SK-N-SH (cell line): ENCODE data around the gene F2RL3. TPM values are rescaled to one million over a fixed set of nuclear protein-coding genes. Genes with fewer than 3 reads are reported as not detected.

ENCODE experiments used
- CTCF ChIA-PET: fragments of 300-600, 350-600 bp; formaldehyde crosslinking; extraction: SDS; loops from one replicate; lab custom pipeline; 2021; lab: Yijun Ruan, JAX
- POLR2A ChIA-PET: fragments of 350-600 bp; sonication (Branson Sonifier 250); formaldehyde crosslinking; extraction: SDS; loops from one replicate; lab custom pipeline; 2020; ENCODE audit warnings: antibody characterized with exemption, inconsistent platforms; lab: Yijun Ruan, JAX
- DNase-seq: peaks from one replicate; pipeline ENCODE4 v3.0.0; 2012
- H2AFZ ChIP-seq: fragments of 200-600 bp; sonication (generic); 2 replicates; pipeline ENCODE4 v1.8.1; 2016; ENCODE audit warnings: antibody characterized with exemption, mild to moderate bottlenecking, low read depth
- H3F3A ChIP-seq: fragments of 200-600 bp; sonication (generic); replicated peaks from 2 replicates; pipeline ENCODE3; 2016; ENCODE audit warnings: antibody characterized with exemption, mild to moderate bottlenecking; ENCODE audit not compliant: insufficient read depth
- H3K27ac ChIP-seq, 2 experiments: fragments of 200-500 bp in 1 of 2; fragments of 200-600 bp in 1 of 2; sonication (Bioruptor generic) in 1 of 2; sonication (generic), shearing (Covaris generic) in 1 of 2; 2 replicates each; pipeline versions ENCODE4 v1.5.1 to v1.6.1; 2014 to 2016; ENCODE audit warnings: low read depth in 2 of 2, inconsistent platforms in 1 of 2, low read length in 1 of 2, mild to moderate bottlenecking in 1 of 2, mixed read lengths in 1 of 2
- H3K27me3 ChIP-seq: fragments of 200-600 bp; sonication (generic), shearing (Covaris generic); 2 replicates; pipeline ENCODE4 v1.6.1; 2016; ENCODE audit warnings: mixed run types; ENCODE audit not compliant: insufficient read depth
- H3K36me3 ChIP-seq, 2 experiments: fragments of 200-500 bp in 1 of 2; fragments of 200-600 bp in 1 of 2; sonication (Bioruptor generic) in 1 of 2; sonication (generic) in 1 of 2; replicated peaks in 1 of 2; 2 replicates each; pipeline versions ENCODE3 to v1.5.1; 2014 to 2016; ENCODE audit warnings: low read length in 1 of 2, mild to moderate bottlenecking in 1 of 2; ENCODE audit not compliant: insufficient read depth in 2 of 2, control insufficient read depth in 1 of 2
- H3K4me1 ChIP-seq, 2 experiments: fragments of 200-500 bp in 1 of 2; fragments of 200-600 bp in 1 of 2; sonication (Bioruptor generic) in 1 of 2; sonication (generic), shearing (Covaris generic) in 1 of 2; 2 replicates each; pipeline versions ENCODE4 v1.5.1 to v1.6.1; 2014 to 2016; ENCODE audit warnings: low read depth in 1 of 2, low read length in 1 of 2, mixed run types in 1 of 2; ENCODE audit not compliant: insufficient read depth in 2 of 2, control insufficient read depth in 1 of 2
- H3K4me2 ChIP-seq: fragments of 200-600 bp; sonication (generic), shearing (Covaris generic); 2 replicates; pipeline ENCODE4 v1.6.1; 2017; ENCODE audit warnings: mixed run types
- H3K4me3 ChIP-seq, 2 experiments: fragments of 200-500 bp in 1 of 2; fragments of 200-600 bp in 1 of 2; sonication (Bioruptor generic) in 1 of 2; sonication (generic), shearing (Covaris generic) in 1 of 2; 2 replicates each; pipeline versions ENCODE4 v1.5.1 to v1.8.1; 2014 to 2016; ENCODE audit warnings: low read depth in 2 of 2, inconsistent platforms in 1 of 2, low read length in 1 of 2, mild to moderate bottlenecking in 1 of 2, mixed read lengths in 1 of 2, moderate library complexity in 1 of 2
- H3K79me2 ChIP-seq: fragments of 200-600 bp; sonication (generic); 2 replicates; pipeline ENCODE4 v1.8.1; 2017; ENCODE audit warnings: mild to moderate bottlenecking; ENCODE audit not compliant: insufficient read depth
- H3K9ac ChIP-seq: fragments of 200-600 bp; sonication (generic); 2 replicates; pipeline ENCODE4 v1.6.1; 2017; ENCODE audit warnings: mixed run types
- H3K9me2 ChIP-seq: fragments of 200-600 bp; sonication (generic); 2 replicates; pipeline ENCODE4 v1.6.1; 2017; ENCODE audit warnings: mixed run types
- H3K9me3 ChIP-seq: fragments of 200-600 bp; sonication (generic); 2 replicates; pipeline ENCODE4 v1.6.1; 2017; ENCODE audit warnings: mixed run types, mild to moderate bottlenecking, moderate library complexity
- H4K20me1 ChIP-seq: fragments of 200-600 bp; sonication (generic); 2 replicates; pipeline ENCODE4 v1.6.1; 2017; ENCODE audit warnings: mild to moderate bottlenecking, mixed run types; ENCODE audit not compliant: insufficient read depth
- CHD2 ChIP-seq: fragments of 150-350 bp; IDR thresholded peaks from 2 replicates; pipeline ENCODE4 v1.6.1; 2018; ENCODE audit warnings: low read length; ENCODE audit not compliant: partially characterized antibody
- FOXJ3 ChIP-seq: sonication (generic); formaldehyde crosslinking; IDR thresholded peaks from 2 replicates; pipeline ENCODE4 v1.5.1; 2020; ENCODE audit warnings: mild to moderate bottlenecking, missing genetic modification reagents
- MAX ChIP-seq: IDR thresholded peaks from 2 replicates; pipeline ENCODE4 v1.4.0; 2012; ENCODE audit warnings: low read depth
- MEF2A ChIP-seq: IDR thresholded peaks from 2 replicates; pipeline ENCODE4 v1.4.0; 2012; ENCODE audit warnings: low read depth, borderline replicate concordance
- MXI1 ChIP-seq: IDR thresholded peaks from 2 replicates; pipeline ENCODE4 v1.6.1; 2012; ENCODE audit warnings: mild to moderate bottlenecking, low read depth, low read length, improper control_type of control experiment
- NFIC ChIP-seq: IDR thresholded peaks from 2 replicates; pipeline ENCODE4 v1.4.0; 2012; ENCODE audit warnings: borderline replicate concordance
- RCOR1 ChIP-seq: fragments of 150-350 bp; IDR thresholded peaks from 2 replicates; pipeline ENCODE4 v1.6.1; 2017; ENCODE audit warnings: antibody characterized with exemption, low read length
- REST ChIP-seq: IDR thresholded peaks from 2 replicates; pipeline ENCODE4 v1.6.1; 2012; ENCODE audit warnings: mild to moderate bottlenecking, low read depth, low read length, moderate library complexity
- RFX5 ChIP-seq: IDR thresholded peaks from 2 replicates; pipeline ENCODE4 v1.6.1; 2012; ENCODE audit warnings: mild to moderate bottlenecking, improper control_type of control experiment, low read length
- RXRA ChIP-seq: IDR thresholded peaks from 2 replicates; pipeline ENCODE4 v1.4.0; 2012; ENCODE audit warnings: low read depth, mild to moderate bottlenecking, borderline replicate concordance
- SIN3A ChIP-seq: IDR thresholded peaks from 2 replicates; pipeline ENCODE4 v1.6.1; 2012; ENCODE audit warnings: low read depth, mild to moderate bottlenecking, low read length, moderate library complexity, borderline replicate concordance
- WGBS: methylation state at CpG from one replicate; pipeline ENCODE4 v1.1.6; 2017; ENCODE audit warnings: low lambda C conversion rate; 5-methylcytosine and 5-hydroxymethylcytosine counted together
- polyA plus RNA-seq, 3 experiments: library from polyadenylated mRNA; depleted of rRNA; stranded (reverse); fragments of >200 nt; gene quantifications; 2 replicates each; pipeline ENCODE4 v1.2.3, GENCODE V29; 2012

F2RL3 gene
- polyA plus RNA-seq, 1 of the 3 experiments (the other 2 are of a cell fraction), result not detected

- TF ChIP-seq SIN3A, result no peak
- TF ChIP-seq RXRA, result no peak
- TF ChIP-seq FOXJ3 (CRISPR knock-in tag), result no peak
- no peak for TF ChIP-seq NFIC
- TF ChIP-seq RFX5, result no peak
- TF ChIP-seq, all 33 proteins: peak for 0
- Histone ChIP-seq H3K4me2 (peak overlapping the region; percentile 72), H3K4me3 (peak overlapping the region; percentile 46 to 50; a peak in 3 of 4 replicates), H3K27ac (no peak overlapping the region; a peak in 1 of 4 replicates), H3F3A (no peaks in the 10 kb centered on the region), H3K27me3 (no peaks in the 10 kb centered on the region), H3K9ac (peak overlapping the region; percentile 44; the same call in 1 of the 2 replicates), H3K9me2 (no peaks in the 10 kb centered on the region), H3K4me1 (peaks cover 0 to 4% of the 10 kb centered on the region in 2 experiments; a peak in 1 of 4 replicates), H3K9me3 (no peaks in the 10 kb centered on the region), H2AFZ (peak overlapping the region; percentile 84; the same call in 1 of the 2 replicates), H3K79me2 (no peaks in the 10 kb centered on the region), H3K36me3 (no peaks in the 10 kb centered on the region), H4K20me1 (no peaks in the 10 kb centered on the region)
- DNase-seq, result no peak
- ChIA-PET CTCF (interaction anchor here (0.9 kb wide), 1 partner anchor 450 kb away, joined by 3 read pairs; no protein-coding TSS in a partner anchor), POLR2A (no interaction called here)
- 38% methylated on average over 7 of the region's 66 CpGs for WGBS
Measured at GRCh38 chr19:16896146-16897028, 7.6 kb downstream of the F2RL3 start.

DNA sequence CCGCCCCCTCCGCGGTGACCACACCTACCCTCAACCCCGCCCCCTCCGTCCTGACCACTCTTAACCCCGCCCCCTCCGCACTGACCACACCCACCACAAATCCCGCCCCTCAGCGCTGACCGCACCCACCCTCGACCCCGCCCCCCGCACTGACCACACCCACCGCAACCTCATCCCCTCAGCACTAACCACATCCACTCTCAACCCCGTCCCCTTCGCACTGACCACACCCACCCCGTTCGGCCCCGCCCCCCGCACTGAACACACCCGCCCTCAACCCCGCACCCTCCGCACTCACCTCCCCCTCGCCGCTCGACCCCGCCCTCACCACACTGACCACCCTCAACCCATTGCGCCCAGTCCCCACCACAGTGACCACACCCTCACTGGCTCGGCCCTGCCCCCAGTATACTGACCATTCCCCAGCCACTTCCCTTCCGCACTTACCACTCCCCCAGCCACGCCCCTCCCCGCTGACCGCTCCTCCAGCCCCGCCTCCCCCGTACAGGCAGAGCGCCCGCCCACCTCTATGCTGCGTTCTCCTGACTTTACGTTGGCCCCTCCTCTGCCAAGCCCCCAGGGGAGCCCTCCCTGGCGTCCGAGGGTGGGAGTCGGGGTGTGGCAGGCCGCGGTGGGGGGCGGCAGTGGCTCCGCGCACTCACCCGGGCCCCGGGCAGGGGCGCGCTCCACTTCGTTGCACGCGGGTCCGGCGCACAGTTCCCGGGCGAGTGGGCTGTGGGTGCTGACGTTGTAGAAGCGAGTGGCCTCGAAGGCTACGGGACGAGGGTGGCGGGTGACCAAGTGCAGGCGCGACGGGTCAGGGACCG lies 8.4 kb downstream of the F2RL3 start:
- no peak for TF ChIP-seq REST
- TF ChIP-seq MEF2A, result no peak
- no peak for TF ChIP-seq MXI1
- TF ChIP-seq MAX, result no peak
- no peak for TF ChIP-seq RCOR1
- TF ChIP-seq CHD2, result peak; percentile 5
- CTCF ChIA-PET, result no interaction called here
- Histone ChIP-seq H2AFZ (peak overlapping the region; percentile 97), H3K27me3 (no peaks in the 10 kb centered on the region), H3K9me2 (no peaks in the 10 kb centered on the region), H4K20me1 (no peaks in the 10 kb centered on the region), H3K9ac (peak overlapping the region; percentile 52; the same call in 1 of the 2 replicates), H3K36me3 (no peaks in the 10 kb centered on the region), H3K79me2 (no peaks in the 10 kb centered on the region), H3K4me1 (peaks cover 0 to 4% of the 10 kb centered on the region in 2 experiments; a peak in 1 of 4 replicates), H3K27ac (no peak overlapping the region), H3K4me3 (peak overlapping the region; percentile 60 to 70), H3F3A (no peaks in the 10 kb centered on the region), H3K9me3 (no peaks in the 10 kb centered on the region), H3K4me2 (peak overlapping the region; percentile 95)
- POLR2A ChIA-PET, result no interaction called here
- WGBS, result 5% methylated on average over 42 of the region's 68 CpGs
- peak; percentile 100 for DNase-seq
